GM03348 (cell line): ENCODE measurements around the gene TMEM217.

ENCODE experiments used
- DNase-seq: peaks from one replicate; pipeline ENCODE4 v3.0.0; 2012; ENCODE audit warnings: low spot score

TMEM217 gene

DNA sequence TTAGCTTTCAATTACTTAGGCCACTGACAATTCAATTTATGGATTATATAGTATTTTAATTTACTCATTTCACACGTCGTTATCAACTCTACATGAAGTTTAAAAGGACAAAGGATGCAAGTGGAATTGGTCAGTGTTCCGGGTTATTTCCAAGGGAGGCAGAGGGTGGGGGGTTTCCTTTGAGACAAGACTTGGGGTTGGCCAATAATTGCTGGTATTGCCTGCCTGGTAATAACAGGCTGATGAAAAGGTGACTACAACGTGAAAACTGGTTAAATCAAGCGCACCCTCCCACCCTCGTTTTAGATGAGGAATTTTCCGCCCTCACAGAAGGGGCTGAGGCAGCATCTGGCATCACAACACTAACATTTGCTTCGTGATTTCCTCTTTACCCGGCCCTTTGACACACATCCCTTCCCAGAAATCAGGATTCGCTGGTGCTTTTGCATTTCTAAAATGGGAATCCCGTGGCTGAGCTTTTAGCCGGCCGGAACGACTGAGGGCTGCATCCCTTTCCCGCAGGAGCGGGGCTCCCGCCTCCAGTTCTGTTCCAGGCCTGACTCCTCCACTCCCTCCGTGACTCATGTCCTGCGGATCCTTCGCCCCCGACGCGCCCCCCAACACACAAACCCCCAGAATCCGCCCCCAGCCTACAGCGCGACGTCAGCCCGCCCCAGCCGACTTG is 89.0 kb downstream of the TMEM217 start:
- DNase-seq = peak; percentile 77

DNA sequence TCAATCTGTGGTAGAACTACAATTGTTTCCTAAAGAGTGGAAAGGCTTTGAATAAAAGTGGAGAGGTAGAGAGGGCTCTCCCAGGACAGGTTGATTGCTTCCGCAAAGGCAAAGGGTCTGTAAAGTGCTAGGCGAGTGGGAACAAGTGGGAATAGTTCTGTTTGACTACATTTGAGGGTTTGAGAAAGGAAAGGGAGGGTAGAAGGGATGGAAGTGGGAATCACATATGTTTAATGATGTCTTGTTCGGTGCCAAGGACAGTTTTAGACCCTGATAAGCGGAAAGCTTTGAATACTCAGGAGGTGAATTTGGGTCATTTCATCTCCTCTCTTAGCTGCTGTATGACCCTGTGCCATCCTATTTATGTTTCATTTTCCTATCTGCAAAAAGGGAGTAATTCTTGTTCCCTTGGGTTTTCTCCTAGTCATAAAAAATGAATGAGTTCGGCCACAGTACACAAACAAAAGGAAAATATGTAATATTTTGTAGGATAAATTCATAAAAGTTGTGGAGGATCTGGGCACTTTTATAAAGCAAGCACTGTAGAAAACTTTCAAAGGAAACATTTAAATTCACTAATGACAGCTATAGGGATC is 89.7 kb downstream of the TMEM217 start:
- no peak for DNase-seq

DNA sequence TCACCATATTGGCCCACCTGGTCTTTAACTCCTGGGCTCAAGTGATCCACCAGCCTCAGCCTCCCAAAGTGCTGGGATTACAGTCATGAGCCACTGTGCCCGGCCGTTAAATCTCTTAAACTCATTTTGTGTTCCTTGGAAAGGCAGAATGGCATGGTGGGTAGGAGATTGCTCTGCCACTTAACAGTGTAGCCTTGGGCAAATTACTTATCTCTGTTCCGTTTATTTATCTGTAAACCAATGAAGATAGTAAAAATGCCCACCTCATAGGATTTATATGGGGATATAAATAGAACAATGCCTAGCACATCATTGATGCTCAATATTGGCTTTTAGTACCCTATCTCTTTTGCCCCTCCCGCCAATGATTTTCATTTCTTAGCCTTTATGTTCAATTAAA is 95.2 kb downstream of the TMEM217 start:
- no peak for DNase-seq
